Measurements from ENCODE around the gene NOL4L.
"Not testable (repeated sequence)": the region's sequence is repeated elsewhere in the genome, so short reads cannot be mapped to it uniquely, and the experiment has no call there.

NOL4L gene

DNA sequence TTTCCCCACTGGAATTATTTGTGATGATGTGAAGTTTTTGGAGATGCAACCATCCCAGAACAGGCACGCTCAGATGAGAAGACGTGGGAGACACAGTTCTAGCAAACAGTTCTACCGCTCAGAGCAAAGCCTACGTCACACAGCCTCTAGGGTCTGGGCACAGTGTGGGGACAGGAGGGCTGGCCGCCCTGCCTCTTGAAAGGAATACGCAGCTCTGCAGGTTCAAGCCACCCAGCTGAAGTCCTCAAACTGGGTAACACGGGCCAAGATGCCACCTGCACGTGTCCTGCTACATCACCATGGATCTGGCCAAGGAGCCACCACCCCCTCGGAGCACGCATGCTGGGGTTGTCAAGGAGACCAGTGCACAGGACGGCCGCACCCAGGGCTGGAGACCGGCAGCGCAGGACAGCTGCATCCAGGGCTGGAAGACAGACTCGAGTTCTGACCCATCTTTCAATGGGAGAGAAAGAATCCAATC is 75.0 kb downstream of the NOL4L start:
- no peak for DNase-seq (ENCODE audit: low read depth, low spot score)

DNA sequence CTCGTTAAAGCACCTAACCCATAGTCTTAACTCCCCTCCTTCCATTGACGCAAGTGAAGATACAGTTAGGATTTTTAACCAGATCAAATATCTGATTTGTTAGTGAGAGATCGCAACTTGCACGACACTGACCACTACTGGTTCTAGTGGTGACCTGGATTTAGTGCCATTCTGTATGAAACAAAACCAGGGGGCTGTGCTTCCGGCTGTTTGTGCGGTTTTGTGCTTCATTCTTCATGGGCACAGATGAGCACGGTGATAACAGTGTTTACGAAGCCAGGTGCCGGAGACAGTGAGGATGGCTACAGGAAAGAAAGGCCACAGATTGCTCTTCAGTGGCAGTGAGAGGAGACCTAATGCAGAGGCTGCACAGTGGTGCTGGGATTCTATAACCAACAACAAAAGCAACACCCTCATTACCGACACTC is 75.5 kb downstream of the NOL4L start:
- no peak for DNase-seq (ENCODE audit: low read depth, low spot score)

DNA sequence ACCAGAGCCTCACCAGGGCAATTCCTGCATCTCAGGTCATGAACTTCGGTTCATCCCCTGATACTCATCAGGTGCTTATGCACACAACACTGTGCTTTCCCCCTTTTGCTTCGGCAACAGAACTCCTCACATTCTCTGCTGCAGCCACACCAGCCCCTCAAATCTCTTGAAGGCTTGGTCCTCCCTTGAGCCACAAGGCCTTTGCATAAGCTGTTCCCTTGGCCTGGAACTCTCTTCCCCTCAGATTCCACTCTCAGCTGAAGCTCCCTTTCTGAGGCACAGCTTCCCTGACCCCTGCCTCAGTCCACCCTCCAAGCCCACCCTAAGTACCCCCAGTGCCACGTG is 76.4 kb downstream of the NOL4L start:
- no peak for DNase-seq (ENCODE audit: low read depth, low spot score)

DNA sequence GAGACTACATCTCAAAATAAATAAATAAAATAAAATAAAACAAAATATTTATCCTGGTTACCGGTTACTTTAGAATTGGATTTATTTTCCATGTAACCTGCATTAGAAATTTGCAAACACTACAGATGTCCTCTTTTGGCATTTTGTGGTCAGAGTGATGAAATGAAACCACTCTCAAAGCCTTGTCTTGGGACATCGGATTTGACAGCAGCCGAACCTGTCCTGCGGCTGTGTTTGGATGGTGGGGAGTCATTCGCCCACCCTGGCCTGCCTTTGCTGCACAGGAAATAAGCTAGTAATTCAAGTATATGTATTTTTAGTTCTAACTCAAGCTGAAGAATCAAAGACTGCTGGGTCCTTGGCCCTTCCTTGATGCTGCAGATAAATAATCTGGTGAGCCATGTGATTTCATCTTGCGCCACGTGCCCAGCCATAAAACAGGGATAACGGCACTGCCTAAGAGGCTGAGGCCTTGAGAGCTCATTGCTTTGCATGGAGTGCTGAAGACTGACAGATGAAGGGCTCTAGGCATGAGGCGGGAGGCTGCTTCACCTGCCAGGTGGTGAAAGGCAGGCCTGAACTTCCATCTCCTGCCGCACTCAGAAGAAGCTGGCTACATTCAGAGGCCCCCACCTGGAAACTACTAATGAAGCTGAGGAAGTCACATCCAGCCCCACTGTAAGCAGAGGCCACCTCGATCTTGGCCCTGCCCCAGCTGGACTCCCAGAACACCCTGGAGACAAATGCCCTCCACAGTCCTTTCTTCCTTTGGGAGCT is 76.9 kb downstream of the NOL4L start:
- no peak for DNase-seq (ENCODE audit: low read depth, low spot score)

DNA sequence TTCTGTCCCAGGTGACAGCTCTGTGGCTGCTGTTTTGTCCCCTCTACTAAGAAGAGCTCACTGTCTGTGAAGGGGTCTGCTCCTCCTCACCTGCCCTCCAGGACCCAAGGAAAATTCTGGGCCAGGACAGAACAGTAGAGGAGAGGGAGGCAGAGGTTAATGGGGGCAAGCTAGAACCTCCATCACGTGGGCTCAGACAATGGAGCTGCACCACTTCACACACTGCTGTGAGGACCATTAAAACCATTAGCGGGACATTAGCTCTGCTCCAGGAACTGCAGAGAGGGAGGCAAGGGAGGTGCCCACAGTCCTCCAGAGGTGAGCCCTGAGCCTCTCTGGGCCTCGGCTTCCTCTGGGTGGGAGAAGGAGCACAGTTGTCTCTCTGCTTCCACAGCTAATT is 78.4 kb downstream of the NOL4L start:
- DNase-seq (ENCODE audit: low read depth, low spot score) = peak; percentile 85

DNA sequence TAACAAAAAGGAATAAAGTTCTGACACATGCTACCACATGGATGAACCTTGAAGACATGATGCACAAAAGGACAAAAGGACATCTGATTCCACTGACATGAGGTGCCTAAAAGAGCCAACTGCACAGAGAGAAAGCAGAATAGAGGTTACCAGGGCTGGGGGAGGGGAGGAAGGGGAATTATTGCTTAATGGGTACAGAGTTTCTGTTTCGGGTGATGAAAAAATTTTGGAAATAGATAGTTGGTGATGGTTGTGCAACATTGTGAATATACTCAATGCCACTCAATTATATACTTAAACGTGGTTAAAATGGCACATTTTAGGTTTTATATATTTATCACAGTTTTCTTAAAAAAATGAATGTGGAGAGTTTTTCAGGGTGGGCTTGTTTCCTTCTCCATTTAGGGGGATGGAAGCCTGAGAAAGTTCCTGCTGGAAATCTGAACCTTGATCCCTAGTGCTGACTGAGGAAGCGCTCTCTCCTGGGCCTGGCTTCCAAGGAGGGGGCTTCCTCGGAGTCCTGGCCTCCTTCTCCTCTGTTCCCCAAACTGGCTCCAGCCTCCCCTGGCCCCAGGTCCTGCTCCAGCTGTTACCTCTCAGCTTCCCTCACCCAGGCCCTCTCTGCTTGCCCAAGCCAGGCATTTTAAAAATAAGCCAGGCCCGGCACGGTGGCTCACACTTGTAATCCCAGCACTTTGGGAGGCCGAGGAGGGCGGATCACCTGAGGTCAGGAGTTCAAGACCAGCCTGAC is 79.2 kb downstream of the NOL4L start:
- no peak for DNase-seq (ENCODE audit: low read depth, low spot score)

DNA sequence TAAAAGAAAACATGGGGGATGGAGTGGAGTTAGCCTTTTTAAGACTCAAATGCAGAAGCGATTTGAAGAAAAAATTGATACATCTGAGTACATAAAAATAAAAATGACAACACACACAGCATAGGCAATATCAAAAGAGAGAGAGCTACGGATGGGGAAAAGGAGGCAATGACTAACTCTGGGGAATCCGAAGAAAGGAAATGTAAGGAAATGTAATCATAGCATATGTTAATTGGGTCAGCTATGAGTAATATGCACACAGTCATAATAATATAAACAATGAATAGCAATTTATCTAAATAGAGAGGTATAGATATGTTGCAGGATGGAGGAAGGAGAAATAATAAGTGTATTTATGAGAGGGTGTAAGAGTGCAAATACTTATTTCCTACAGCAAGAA is 83.4 kb downstream of the NOL4L start:
- DNase-seq (ENCODE audit: low read depth, low spot score) = no peak

DNA sequence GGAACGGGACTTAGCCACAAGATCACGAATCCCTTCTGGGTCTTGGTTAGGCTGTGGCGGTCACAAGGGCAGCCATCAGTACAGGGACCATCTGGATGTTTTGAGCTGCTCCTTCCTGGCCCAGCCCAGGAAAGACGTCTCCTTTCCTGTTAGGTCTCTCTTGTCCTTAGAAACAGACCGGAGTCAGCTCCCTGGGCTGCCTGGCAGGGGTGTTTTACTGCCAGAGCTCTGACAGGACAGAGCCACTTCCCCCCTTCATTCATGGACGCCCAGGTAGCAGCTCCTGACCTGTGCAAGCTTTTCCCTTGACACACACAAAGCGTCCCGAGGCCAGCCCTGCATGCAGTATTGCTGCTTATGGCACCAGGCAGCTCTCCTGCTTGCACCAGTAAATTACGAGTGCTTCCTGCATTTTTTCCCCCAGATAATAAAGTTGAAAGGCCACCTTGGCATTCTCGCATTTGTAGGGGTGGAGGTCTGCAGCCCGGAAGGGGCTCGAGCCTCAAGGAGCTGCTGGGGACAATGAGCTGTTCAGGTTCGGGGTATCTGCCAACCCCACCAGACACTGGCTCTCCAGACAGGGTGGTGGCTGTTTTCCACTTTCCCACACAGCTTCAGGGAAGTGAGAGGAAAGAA is 87.4 kb downstream of the NOL4L start:
- DNase-seq (ENCODE audit: low read depth, low spot score) = peak; percentile 52

DNA sequence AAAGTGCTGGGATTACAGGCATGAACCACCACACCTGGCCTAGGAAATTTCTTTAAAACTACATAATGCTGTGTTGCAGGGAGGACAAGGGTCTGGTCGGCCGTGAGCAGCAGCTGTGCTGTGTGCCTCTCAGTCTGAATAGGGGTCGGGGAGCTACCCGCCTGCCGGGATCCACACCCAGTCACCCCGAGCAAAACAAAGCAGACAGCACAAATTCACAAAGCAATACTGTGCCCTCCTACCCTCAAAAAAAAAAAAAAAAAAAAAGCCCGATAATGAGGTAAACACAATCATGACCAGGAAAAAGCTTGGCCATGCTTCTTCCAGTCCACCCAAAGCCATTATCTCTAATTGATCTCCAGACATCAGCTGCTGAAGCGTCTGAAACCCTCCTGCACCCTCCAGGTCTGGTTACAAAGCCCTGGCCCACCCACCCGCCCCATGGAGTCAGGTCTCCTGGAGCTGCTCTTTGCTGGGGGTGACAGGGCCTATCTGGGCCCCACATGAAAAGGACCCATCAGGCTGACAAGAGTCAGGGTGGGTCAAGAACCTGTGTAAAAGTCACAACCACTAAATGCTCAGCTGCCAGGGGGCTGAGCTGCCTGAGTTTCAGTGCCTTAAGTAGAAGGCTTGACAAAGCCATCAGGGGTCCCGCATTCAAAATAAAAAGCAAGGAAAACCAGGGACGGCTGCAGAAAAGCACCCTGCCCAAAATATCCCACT is 88.2 kb downstream of the NOL4L start:
- DNase-seq (ENCODE audit: low read depth, low spot score) = peak; percentile 24

DNA sequence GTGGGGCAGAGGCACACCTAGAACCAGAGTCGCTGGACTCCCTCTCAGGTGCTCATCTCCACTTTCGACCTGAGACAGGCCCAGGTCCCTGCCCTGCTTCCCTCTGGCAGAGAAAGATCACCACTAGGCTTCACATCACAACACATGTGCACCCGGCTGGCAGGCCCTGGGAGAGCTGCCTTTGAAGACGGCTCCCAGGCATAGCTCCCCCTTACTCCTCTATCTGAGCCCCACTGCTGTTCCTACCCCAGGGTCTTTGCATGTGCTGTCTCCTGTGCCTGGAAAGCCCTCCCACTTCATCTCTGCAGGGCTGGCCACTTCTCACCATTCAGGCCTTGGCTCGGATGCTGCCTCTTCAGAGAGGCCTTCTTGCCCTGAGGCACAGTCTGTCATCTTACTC is 89.2 kb downstream of the NOL4L start:
- peak; percentile 0 for DNase-seq (ENCODE audit: low read depth, low spot score)

DNA sequence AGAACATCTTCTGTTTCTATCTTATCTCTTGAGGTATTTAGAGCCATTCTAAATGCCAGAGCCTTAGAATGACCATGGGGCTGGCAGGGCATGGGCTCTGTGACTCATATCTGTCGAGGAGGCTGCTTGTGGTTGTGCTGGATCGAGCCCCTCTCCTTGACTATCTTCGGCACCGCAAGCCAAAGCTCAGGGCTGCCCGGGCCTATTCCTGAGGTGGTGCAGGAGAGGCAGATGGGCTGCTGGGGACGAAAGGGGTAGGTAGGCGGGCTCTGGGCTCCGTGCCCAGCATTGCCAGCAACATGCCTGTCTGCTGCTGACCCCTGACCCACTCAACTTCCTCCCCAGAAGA is 89.9 kb downstream of the NOL4L start:
- DNase-seq (ENCODE audit: low read depth, low spot score) = peak; percentile 2

DNA sequence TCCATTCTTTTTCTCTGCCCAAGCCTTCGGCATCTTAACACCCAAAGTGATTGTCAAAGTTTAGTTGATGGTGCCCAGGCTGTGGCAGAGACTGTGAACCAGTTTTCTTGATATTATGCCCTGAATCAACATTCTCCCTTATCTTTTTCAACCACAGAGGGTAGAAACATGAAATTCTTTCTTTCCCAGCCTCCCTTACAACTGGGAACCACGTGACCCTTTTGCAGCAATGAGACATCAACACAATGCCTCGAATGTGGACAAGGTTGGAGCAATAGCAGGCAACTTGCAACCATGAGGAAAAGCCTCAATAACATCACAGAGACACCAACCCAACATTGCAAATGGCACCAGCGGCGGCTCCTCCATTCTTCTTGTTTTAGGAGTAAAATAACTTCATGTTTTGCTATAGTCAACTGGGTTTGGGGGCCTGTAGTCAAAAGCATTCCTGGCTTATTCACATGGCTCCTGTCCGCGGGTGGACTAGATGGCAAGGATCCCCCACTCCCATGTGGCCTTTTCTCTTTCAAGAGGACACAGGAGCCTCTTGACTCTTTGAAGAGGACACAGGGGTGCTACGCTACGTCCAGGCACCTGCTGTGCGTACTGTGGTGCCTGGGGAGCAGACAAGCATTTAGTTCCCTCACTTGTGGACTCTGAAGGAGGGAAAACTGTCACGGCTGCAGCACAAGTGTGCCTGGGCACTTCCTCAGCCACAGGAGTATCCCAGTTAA is 90.5 kb downstream of the NOL4L start:
- no peak for DNase-seq (ENCODE audit: low read depth, low spot score)

DNA sequence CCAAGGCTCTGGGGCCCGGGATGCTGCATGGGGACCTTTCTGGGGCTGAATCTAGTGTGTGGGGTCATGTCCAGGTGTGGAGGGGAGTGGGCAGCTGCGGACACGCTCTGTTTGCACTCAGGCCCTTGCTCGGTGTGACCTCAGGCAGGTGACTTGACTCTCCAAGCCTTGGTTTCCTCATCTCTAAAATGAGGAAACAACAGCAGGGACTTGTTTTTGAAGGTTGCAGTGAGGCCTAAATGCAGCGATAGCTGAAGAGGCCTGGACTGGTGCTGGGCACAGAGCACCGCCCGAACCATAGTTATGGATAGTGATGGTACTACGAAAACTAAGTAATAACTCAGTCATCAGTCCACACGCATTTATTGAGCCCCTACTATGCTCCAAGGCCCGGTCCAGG is 91.8 kb downstream of the NOL4L start:
- no peak for DNase-seq (ENCODE audit: low read depth, low spot score)

DNA sequence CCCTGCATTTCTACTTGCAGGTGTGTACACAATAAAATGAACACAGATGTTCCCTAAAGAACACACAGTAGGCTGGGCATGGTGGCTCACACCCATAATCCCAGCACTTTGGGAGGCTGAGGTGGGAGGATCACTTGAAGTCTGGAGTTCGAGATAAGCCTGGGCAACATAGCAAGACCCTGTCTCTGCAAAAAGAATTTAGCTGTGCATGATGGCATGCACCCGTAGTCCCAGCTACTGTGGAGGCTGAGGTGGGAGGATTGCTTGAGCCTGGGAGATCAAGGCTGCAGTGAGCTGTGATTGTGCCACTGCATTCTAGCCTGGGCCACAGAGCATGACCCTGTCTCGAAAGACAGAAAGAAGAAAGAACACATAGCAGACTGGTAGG is 93.4 kb downstream of the NOL4L start:
- not testable (repeated sequence) for DNase-seq (ENCODE audit: low read depth, low spot score)

DNA sequence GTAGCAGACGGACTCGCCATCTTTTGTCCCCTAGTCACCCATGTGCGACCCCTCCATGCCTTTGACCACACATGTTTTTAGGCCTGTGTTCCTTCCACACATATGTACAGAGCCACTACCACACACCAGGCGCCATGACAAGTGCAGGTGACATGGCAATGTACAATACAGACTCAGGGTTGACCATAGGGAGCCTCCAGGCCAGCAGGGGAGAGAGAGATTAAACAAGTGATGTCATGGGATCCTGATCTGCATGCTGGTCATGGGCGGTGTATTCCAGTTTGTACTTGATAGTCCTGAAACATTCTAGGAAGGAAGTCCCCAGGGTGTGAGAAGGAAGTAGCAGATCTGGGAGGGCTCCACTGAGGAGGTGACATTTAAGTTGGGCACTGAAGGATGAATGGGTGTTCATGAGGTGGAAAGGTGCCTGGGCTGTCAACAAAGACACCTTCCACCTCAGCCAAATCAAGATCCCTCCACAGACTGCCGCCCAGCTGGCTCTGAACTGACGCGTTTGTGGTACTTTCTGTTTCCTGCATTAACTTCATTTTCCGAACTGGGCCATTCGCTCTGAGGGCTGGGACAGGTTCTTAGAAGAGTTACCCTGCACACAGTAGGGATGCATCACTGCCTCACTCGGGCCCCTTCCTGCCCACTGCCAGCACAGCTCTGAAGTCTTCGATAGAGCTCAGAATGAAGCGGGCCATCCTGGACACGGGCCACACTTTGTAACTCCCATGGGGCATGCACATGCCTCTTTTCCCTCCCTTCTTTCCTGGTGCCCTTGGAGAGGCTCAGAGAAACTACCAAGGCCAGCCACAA is 94.0 kb downstream of the NOL4L start:
- no peak for DNase-seq (ENCODE audit: low read depth, low spot score)

DNA sequence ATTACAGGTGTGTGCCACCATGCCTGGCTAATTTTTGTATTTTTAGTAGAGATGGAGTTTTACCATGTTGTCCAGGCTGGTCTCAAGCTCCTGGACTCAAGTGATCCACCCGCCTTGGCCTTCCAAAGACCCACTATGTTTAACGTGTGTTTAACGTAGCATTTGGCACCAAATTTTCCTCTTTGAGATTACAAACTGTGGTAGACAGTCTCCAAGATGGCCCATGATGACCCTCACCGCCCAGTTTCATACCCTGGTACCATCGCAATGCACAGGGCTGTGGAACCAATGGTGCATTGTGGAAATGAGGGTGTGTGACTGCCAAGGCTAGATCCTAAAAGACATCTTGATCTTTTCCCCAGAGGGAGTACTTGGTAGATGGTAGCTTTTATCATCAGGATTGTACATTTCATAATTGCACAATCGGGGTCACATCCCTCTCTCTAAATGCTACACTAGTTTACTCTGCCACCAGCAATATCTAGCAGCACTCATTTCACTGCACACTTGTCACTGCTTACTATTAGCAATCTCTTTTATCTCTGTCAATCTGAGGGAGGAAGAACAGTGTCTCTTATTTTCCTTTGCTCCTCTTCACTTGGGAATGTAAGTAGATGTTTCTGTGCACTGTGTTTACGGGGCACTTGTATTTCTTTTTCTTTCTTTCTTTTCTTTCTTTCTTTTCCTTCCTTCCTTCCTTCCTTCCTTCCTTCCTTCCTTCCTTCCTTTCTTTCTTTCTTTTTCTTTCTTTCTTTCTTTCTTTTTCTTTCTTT is 96.9 kb downstream of the NOL4L start:
- no peak for DNase-seq (ENCODE audit: low read depth, low spot score)

DNA sequence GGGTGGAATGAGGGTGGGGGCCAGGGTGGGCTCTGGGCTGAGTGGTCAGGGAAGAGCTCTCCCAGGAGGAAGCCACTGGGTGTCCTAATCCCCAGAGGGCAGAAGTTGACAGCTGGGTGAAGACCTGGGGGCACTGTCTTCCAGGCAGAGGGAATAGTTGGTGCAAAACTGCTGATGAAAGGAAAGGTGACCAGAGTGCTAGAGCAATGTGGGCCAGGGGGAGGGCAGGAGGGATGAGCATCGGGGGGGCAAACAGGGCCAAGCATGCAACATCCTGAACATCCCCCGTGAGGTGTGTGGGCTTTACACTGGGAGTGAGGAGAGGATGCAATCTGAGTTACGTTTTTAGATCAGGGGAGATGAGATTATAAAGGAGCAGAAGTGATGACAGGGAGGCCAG is 97.8 kb downstream of the NOL4L start:
- no peak for DNase-seq (ENCODE audit: low read depth, low spot score)

DNA sequence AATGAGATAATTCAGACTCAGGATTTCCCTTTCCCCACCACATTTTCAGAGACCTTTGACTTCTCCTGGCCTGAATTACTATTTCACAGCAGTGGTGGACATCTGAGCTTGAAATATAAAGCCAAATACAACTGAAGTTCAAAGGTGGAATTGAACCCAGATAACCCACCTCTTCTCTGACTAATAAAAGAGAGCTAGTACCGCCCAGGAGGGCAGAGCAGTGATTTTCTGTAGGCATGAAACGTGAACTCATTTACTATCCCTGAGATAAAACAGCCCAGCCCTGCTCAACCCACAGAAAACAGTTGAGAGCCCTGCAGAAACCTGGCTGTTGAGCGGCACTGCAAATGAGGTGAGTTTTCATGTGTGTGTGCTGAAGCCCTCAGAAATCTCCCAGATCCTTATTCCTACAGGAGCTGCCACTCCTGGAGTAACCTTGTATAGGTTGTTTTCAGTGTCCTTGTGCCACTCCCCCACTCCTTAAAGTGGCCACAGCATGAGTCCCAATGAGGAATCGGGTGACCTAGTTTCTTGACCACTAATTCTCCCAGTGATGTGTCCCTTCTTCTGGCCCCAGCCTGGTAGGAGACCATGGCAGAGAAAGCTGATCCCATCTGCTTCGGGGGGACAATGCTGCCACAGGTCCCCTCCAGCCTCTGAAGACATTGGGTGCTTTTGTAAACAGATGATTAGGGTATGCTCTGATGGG is 99.2 kb downstream of the NOL4L start:
- DNase-seq (ENCODE audit: low read depth, low spot score) = no peak
